Hematopoietic multipotent progenitor cell treated with erythropoietin and hydrocortisone succinate and interleukin-3 and kit ligand, for 15 days (in vitro differentiated cells): Measurements from ENCODE around the gene STYX.

ENCODE experiments used
- DNase-seq: peaks from one replicate; pipeline ENCODE4 v3.0.0-alpha.2; 2015; ENCODE audit warnings: low spot score

Gene STYX

GRCh38 chr14:52729925-52730708, at the start of gene STYX:
Gene STYX (plus strand): TSS chr14:52730166. CDS start chr14:52730475, 309 bp downstream.
- DNase-seq = peak; percentile 97

GRCh38 chr14:52683985-52684520, 45.9 kb upstream of the STYX start:
- no peak for DNase-seq

- no peak for DNase-seq
Measured at GRCh38 chr14:52686176-52686575, 43.8 kb upstream of the STYX start.

- no peak for DNase-seq
Measured at GRCh38 chr14:52690983-52691760, 38.8 kb upstream of the STYX start.

- no peak for DNase-seq
Measured at GRCh38 chr14:52692248-52692962, 37.6 kb upstream of the STYX start.

GRCh38 chr14:52693036-52693435, 36.9 kb upstream of the STYX start:
- DNase-seq = no peak

- DNase-seq = no peak
Measured at GRCh38 chr14:52693532-52693931, 36.4 kb upstream of the STYX start.

GRCh38 chr14:52694761-52695480, 35.0 kb upstream of the STYX start:
- peak; percentile 15 for DNase-seq

- peak; percentile 48 for DNase-seq
Measured at GRCh38 chr14:52695481-52696091, 34.4 kb upstream of the STYX start, which contains the start of gene ERO1A. Gene ERO1A (minus strand): TSS chr14:52695558. CDS start chr14:52695481, 77 bp downstream.

- no peak for DNase-seq
Measured at GRCh38 chr14:52700701-52701172, 29.2 kb upstream of the STYX start.

- no peak for DNase-seq
Measured at GRCh38 chr14:52701223-52701622, 28.7 kb upstream of the STYX start.

GRCh38 chr14:52703225-52703624, 26.7 kb upstream of the STYX start:
- DNase-seq = no peak

GRCh38 chr14:52703664-52704063, 26.3 kb upstream of the STYX start:
- DNase-seq = no peak

- DNase-seq = peak; percentile 27
Measured at GRCh38 chr14:52706286-52706685, 23.7 kb upstream of the STYX start.

GRCh38 chr14:52706724-52707706, 23.0 kb upstream of the STYX start, which contains the start of gene PSMC6:
Gene PSMC6 (plus strand): TSS chr14:52707200. CDS start chr14:52707220, 20 bp downstream.
- peak; percentile 94 for DNase-seq

GRCh38 chr14:52711666-52712065, 18.3 kb upstream of the STYX start:
- DNase-seq = no peak

GRCh38 chr14:52716155-52716554, 13.8 kb upstream of the STYX start:
- no peak for DNase-seq

- DNase-seq = no peak
Measured at GRCh38 chr14:52723514-52724359, 6.2 kb upstream of the STYX start.

- no peak for DNase-seq
Measured at GRCh38 chr14:52724360-52724644, 5.7 kb upstream of the STYX start.
